ENCODE measurements around the gene KRTAP13-3. TPM values are rescaled to one million over a fixed set of nuclear protein-coding genes. Genes with fewer than 3 reads are reported as not detected.

Gene KRTAP13-3, protein sequence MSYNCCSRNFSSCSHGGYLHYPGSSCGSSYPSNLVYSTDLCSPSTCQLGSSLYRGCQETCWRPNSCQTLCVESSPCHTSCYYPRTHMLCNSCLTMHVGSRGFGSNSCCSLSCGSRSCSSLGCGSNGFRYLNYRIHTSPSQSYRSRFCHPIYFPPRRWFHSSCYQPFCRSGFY
- total RNA-seq (not detected), polyA plus RNA-seq (not detected)

DNA sequence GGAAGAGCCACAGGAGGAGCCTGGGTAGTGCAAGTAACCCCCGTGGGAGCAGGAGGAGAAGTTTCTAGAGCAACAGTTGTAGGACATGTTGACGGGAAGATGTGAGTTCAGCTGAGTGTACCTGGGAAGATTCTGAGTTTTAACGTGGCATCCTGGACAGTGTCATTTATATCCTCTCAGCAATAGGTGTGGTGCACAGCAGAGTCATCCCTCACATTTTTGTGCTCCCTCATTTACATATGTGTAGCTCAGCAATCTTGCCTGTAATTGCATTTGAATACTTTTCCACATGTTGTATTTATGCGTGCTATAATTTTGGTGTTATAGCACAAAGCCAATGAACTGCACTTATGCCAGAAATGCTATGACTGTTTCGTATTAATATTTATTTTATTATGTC, at the start of gene KRTAP13-3:
Gene KRTAP13-3 (minus strand): TSS at position 101 of the 400 bp plus-strand sequence. CDS start 14 bp downstream, at position 87.
- no peak within 1 kb of the TSS for H3K4me3 ChIP-seq (ENCODE audit: low read length)
- no peaks in the 10 kb centered on the region for H3K36me3 ChIP-seq (ENCODE audit: insufficient read depth, low read length)
- peaks cover 0 to 24% (median 0%) of the 10 kb centered on the region in 5 donors for H3K9me3 Mint-ChIP-seq
- H3K4me3 Mint-ChIP-seq: no peak within 1 kb of the TSS
- H3K4me1 Mint-ChIP-seq: no peaks in the 10 kb centered on the region
- no peaks in the 10 kb centered on the region for H3K27me3 ChIP-seq (ENCODE audit: insufficient read depth, low read length, poor library complexity, severe bottlenecking)
- H3K27ac ChIP-seq (ENCODE audit: low read depth, low read length): no peak within 1 kb of the TSS
- no peaks in the 10 kb centered on the region for H3K9me3 ChIP-seq (ENCODE audit: low read length)
- no peak for DNase-seq
- H3K27me3 Mint-ChIP-seq: no peaks in the 10 kb centered on the region
- CTCF ChIA-PET: no interaction called here
- H3K4me1 ChIP-seq (ENCODE audit: insufficient read depth, low read length): no peaks in the 10 kb centered on the region
- H3K36me3 Mint-ChIP-seq: no peaks in the 10 kb centered on the region
- POLR2A ChIA-PET: no interaction called here
- no peak within 1 kb of the TSS for H3K27ac Mint-ChIP-seq

DNA sequence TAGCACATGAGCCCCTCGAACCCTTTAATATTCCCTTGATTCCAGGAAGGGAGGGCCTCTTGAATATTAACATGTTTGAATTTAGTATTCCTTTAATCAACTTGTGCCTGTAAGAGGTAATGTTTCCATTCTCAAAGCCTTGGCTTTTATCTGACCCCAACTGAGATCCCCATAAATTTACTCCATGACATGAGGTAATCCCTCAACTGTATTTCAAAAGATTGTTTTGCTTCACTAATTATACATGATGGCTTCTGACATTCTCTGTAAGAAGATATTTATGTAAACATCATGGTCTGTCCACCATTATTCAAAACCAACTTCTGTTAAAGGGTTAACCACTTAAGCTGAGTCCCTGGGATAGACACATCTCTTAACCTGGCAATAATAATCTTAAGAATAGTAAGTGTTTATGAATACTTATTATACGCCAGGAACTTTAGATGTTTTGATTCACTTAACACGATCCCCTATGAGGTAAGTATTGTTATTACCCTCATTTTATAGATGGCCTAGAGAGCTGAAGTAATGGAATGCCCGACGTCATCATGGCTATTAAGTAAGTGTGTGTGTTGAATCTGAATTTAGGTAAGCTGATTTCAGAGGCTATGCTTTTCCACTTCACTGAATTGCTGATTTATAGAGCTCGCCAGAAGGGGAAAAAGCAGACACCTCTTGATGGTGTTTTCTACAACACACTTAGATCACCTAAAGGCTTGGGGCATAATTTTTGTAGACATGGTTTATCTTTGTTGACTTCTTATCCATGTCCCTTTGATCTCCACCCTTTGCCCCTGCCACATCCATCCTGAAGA, 43.4 kb upstream of the KRTAP13-3 start:
- no peaks in the 10 kb centered on the region for H3K27me3 Mint-ChIP-seq
- peaks cover 0 to 5% (median 3%) of the 10 kb centered on the region in 5 donors for H3K9me3 Mint-ChIP-seq
- Histone ChIP-seq H3K4me3 (ENCODE audit: low read length) (no peak overlapping the region), H3K27ac (ENCODE audit: low read depth, low read length) (no peak overlapping the region), H3K9me3 (ENCODE audit: low read length) (no peaks in the 10 kb centered on the region), H3K27me3 (ENCODE audit: insufficient read depth, low read length, poor library complexity, severe bottlenecking) (no peaks in the 10 kb centered on the region), H3K36me3 (ENCODE audit: insufficient read depth, low read length) (no peaks in the 10 kb centered on the region), H3K4me1 (ENCODE audit: insufficient read depth, low read length) (no peaks in the 10 kb centered on the region)
- H3K27ac Mint-ChIP-seq: no peak overlapping the region
- ChIA-PET POLR2A (no interaction called here), CTCF (no interaction called here)
- no peaks in the 10 kb centered on the region for H3K36me3 Mint-ChIP-seq
- no peak for DNase-seq
- no peaks in the 10 kb centered on the region for H3K4me1 Mint-ChIP-seq
- H3K4me3 Mint-ChIP-seq: no peak overlapping the region

DNA sequence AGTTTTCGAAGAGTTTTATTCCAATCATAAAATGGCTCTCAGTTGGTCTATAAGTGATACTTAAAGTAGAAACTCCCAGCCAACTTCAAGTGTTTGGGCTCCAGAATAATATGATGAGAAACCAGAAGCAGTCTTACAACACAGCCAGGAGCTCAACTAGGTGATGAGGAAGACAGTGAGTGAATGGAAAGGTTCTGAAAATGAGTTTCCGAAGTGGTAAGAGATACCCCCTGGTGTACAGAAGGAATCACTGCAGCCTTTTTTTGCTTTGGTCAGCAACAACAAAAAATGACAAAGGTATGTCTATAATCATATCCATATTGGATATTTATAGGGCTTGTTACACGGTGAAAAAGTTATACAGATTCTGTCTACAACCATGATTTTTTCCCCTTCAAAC, 38.0 kb upstream of the KRTAP13-3 start:
- Histone ChIP-seq H3K27me3 (ENCODE audit: insufficient read depth, low read length, poor library complexity, severe bottlenecking) (no peaks in the 10 kb centered on the region), H3K4me3 (ENCODE audit: low read length) (no peak overlapping the region), H3K9me3 (ENCODE audit: low read length) (no peaks in the 10 kb centered on the region), H3K36me3 (ENCODE audit: insufficient read depth, low read length) (no peaks in the 10 kb centered on the region), H3K27ac (ENCODE audit: low read depth, low read length) (no peak overlapping the region), H3K4me1 (ENCODE audit: insufficient read depth, low read length) (no peaks in the 10 kb centered on the region)
- Mint-ChIP-seq H3K4me1 (no peaks in the 10 kb centered on the region), H3K27me3 (no peaks in the 10 kb centered on the region), H3K4me3 (no peak overlapping the region), H3K36me3 (no peaks in the 10 kb centered on the region), H3K27ac (no peak overlapping the region), H3K9me3 (peaks cover 0 to 11% (median 3%) of the 10 kb centered on the region in 5 donors)
- ChIA-PET CTCF (no interaction called here), POLR2A (no interaction called here)
- DNase-seq: no peak

DNA sequence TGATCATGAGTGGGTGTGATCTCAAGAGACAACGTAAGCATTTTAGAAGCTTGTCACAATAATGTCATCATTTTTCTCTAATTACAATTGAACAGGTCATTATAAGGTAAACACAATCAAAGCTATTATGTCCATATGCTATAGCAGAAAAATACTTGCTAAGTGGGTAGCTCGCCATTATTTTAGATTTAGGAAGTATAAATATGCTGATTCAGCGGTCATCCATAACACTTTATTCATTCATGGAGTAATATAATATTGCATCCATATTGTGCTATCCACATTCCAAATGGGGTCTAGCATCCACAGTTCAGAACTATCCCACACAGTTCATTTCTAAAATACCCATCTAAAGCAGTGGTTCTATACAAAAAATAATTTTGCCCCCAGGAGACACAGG, 22.8 kb upstream of the KRTAP13-3 start:
- H3K9me3 Mint-ChIP-seq: peaks cover 0 to 4% (median 1%) of the 10 kb centered on the region in 5 donors
- DNase-seq: no peak
- Histone ChIP-seq H3K4me3 (ENCODE audit: low read length) (no peak overlapping the region), H3K27ac (ENCODE audit: low read depth, low read length) (no peak overlapping the region), H3K36me3 (ENCODE audit: insufficient read depth, low read length) (no peaks in the 10 kb centered on the region), H3K27me3 (ENCODE audit: insufficient read depth, low read length, poor library complexity, severe bottlenecking) (no peaks in the 10 kb centered on the region), H3K9me3 (ENCODE audit: low read length) (no peaks in the 10 kb centered on the region), H3K4me1 (ENCODE audit: insufficient read depth, low read length) (no peaks in the 10 kb centered on the region)
- H3K4me1 Mint-ChIP-seq: no peaks in the 10 kb centered on the region
- ChIA-PET CTCF (no interaction called here), POLR2A (no interaction called here)
- H3K27me3 Mint-ChIP-seq: no peaks in the 10 kb centered on the region
- H3K27ac Mint-ChIP-seq: no peak overlapping the region
- H3K4me3 Mint-ChIP-seq: no peak overlapping the region
- no peaks in the 10 kb centered on the region for H3K36me3 Mint-ChIP-seq

DNA sequence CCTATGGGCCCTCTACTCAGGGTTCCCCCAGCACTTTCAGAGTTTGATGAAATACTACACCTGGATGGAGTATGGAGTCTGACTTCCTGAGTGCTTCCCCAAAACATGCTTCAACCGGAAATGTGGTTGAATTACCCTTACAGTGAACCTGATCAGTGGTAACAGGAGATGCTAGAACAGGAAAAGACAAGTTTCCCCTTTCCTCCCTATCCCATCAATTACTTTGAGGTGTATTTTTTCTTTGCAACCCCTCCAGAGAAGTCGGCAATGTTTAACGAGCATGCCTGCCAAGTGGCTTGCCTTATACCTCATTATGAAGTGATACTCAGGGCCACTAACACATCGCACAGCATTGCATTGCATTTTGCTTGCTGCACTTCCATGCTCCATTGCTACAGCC, 21.3 kb upstream of the KRTAP13-3 start:
- H3K27ac Mint-ChIP-seq: no peak overlapping the region
- Histone ChIP-seq H3K27ac (ENCODE audit: low read depth, low read length) (no peak overlapping the region), H3K4me3 (ENCODE audit: low read length) (no peak overlapping the region), H3K27me3 (ENCODE audit: insufficient read depth, low read length, poor library complexity, severe bottlenecking) (no peaks in the 10 kb centered on the region), H3K9me3 (ENCODE audit: low read length) (no peaks in the 10 kb centered on the region), H3K4me1 (ENCODE audit: insufficient read depth, low read length) (no peaks in the 10 kb centered on the region), H3K36me3 (ENCODE audit: insufficient read depth, low read length) (no peaks in the 10 kb centered on the region)
- no peaks in the 10 kb centered on the region for H3K36me3 Mint-ChIP-seq
- peaks cover 0 to 4% (median 0%) of the 10 kb centered on the region in 5 donors for H3K9me3 Mint-ChIP-seq
- no peaks in the 10 kb centered on the region for H3K27me3 Mint-ChIP-seq
- no peaks in the 10 kb centered on the region for H3K4me1 Mint-ChIP-seq
- CTCF ChIA-PET: no interaction called here
- no peak overlapping the region for H3K4me3 Mint-ChIP-seq
- POLR2A ChIA-PET: no interaction called here
- no peak for DNase-seq

DNA sequence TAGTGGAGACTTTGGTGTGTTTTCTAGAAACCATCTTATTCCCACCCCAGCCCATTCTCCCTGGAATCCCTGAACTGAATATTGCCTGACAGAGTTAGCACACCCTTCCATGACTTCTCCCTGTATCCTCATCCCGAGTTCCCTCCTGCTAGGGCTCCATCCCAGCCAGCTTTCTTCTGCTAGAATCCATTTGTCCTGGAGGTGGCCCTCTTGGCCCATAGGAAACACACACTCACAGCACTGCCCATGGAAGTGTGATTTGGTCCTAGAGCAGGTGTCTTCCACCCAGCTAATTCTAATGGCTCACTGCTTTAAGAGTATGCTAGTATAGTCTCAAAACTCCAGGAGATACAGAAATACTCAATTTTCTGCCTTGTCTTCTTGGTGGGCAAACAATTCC, 18.5 kb upstream of the KRTAP13-3 start:
- no peaks in the 10 kb centered on the region for H3K9me3 ChIP-seq (ENCODE audit: low read length)
- DNase-seq: no peak
- H3K36me3 ChIP-seq (ENCODE audit: insufficient read depth, low read length): no peaks in the 10 kb centered on the region
- Mint-ChIP-seq H3K27ac (no peak overlapping the region), H3K9me3 (peaks cover 0 to 6% (median 2%) of the 10 kb centered on the region in 5 donors), H3K36me3 (no peaks in the 10 kb centered on the region), H3K27me3 (no peaks in the 10 kb centered on the region), H3K4me1 (no peaks in the 10 kb centered on the region), H3K4me3 (no peak overlapping the region)
- no peak overlapping the region for H3K4me3 ChIP-seq (ENCODE audit: low read length)
- ChIA-PET POLR2A (no interaction called here), CTCF (no interaction called here)
- no peaks in the 10 kb centered on the region for H3K4me1 ChIP-seq (ENCODE audit: insufficient read depth, low read length)
- no peak overlapping the region for H3K27ac ChIP-seq (ENCODE audit: low read depth, low read length)
- H3K27me3 ChIP-seq (ENCODE audit: insufficient read depth, low read length, poor library complexity, severe bottlenecking): no peaks in the 10 kb centered on the region

DNA sequence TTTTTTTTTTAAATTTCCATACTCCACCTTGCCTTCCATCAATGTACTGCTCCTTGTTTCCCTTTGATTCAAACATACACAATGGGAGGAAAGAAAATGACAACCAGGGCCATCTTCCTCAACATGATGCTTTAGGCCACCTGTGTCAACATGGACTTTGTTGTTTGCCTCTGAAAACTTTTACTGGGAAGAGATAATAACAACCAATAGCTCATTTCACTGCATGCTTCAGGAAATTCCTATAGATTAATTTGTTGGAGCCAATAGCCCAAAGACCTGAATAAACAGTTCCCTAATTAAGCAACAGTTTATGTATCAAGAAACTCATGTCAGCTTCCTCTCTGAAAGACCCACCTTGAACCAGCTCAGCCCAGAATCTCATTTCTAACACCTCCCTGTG, 17.5 kb upstream of the KRTAP13-3 start:
- Mint-ChIP-seq H3K4me3 (no peak overlapping the region), H3K4me1 (no peaks in the 10 kb centered on the region), H3K36me3 (no peaks in the 10 kb centered on the region), H3K27ac (no peak overlapping the region), H3K9me3 (peaks cover 0 to 6% (median 2%) of the 10 kb centered on the region in 5 donors), H3K27me3 (no peaks in the 10 kb centered on the region)
- no peaks in the 10 kb centered on the region for H3K27me3 ChIP-seq (ENCODE audit: insufficient read depth, low read length, poor library complexity, severe bottlenecking)
- ChIA-PET CTCF (no interaction called here), POLR2A (no interaction called here)
- no peak for DNase-seq
- H3K4me3 ChIP-seq (ENCODE audit: low read length): no peak overlapping the region
- no peaks in the 10 kb centered on the region for H3K4me1 ChIP-seq (ENCODE audit: insufficient read depth, low read length)
- H3K36me3 ChIP-seq (ENCODE audit: insufficient read depth, low read length): no peaks in the 10 kb centered on the region
- H3K9me3 ChIP-seq (ENCODE audit: low read length): no peaks in the 10 kb centered on the region
- H3K27ac ChIP-seq (ENCODE audit: low read depth, low read length): no peak overlapping the region

DNA sequence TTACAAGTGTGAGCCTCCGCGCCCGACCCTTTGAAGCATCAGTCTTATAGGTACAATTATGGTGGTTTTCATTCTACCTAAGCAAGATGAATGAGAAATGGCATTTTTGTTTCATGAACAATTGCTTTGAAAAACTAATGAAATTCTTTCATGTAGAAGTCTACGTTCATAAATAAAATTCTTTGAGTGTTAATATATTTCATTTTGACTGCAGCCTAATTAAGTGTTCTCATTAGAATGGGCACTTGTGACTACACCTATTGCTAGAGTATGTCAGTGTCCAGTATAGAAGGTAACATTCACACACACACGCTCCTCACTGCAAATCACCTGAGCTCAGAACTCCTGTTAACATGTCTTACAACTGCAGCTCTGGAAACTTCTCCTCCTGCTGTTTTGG, 14.2 kb upstream of the KRTAP13-3 start, which contains the start of gene KRTAP15-1:
Gene KRTAP15-1 (plus strand): TSS at position 301 of the 400 bp plus-strand sequence. CDS start 53 bp downstream, at position 354.
- Mint-ChIP-seq H3K9me3 (peaks cover 0 to 6% (median 0%) of the 10 kb centered on the region in 5 donors), H3K4me3 (no peak within 1 kb of the TSS), H3K36me3 (no peaks in the 10 kb centered on the region), H3K27ac (peak within 1 kb of the TSS in 2 of 8 donors; percentile 48 to 55), H3K27me3 (no peaks in the 10 kb centered on the region), H3K4me1 (no peaks in the 10 kb centered on the region)
- no peaks in the 10 kb centered on the region for H3K9me3 ChIP-seq (ENCODE audit: low read length)
- no peaks in the 10 kb centered on the region for H3K4me1 ChIP-seq (ENCODE audit: insufficient read depth, low read length)
- H3K27me3 ChIP-seq (ENCODE audit: insufficient read depth, low read length, poor library complexity, severe bottlenecking): no peaks in the 10 kb centered on the region
- H3K27ac ChIP-seq (ENCODE audit: low read depth, low read length): no peak within 1 kb of the TSS
- POLR2A ChIA-PET: no interaction called here
- no peak within 1 kb of the TSS for H3K4me3 ChIP-seq (ENCODE audit: low read length)
- H3K36me3 ChIP-seq (ENCODE audit: insufficient read depth, low read length): no peaks in the 10 kb centered on the region
- no peak for DNase-seq
- CTCF ChIA-PET: no interaction called here

Measured in CD8-positive, alpha-beta memory T cell (primary cell).